GM21619 (cell line): ENCODE measurements around the gene SMIM44.
"Not testable (repeated sequence)": the region's sequence is repeated elsewhere in the genome, so short reads cannot be mapped to it uniquely, and the experiment has no call there.

Experiments
- ATAC-seq: cut with Tn5 transposase; IDR thresholded peaks from one replicate; pipeline ENCODE4 v1.9.1; 2021; ENCODE audit not compliant: unreplicated experiment

The SMIM44 gene

GRCh38 chr19:3518255-3518654, 35.0 kb upstream of the SMIM44 start:
- ATAC-seq, result no peak

GRCh38 chr19:3517638-3518037, 34.4 kb upstream of the SMIM44 start:
- no peak for ATAC-seq

DNA sequence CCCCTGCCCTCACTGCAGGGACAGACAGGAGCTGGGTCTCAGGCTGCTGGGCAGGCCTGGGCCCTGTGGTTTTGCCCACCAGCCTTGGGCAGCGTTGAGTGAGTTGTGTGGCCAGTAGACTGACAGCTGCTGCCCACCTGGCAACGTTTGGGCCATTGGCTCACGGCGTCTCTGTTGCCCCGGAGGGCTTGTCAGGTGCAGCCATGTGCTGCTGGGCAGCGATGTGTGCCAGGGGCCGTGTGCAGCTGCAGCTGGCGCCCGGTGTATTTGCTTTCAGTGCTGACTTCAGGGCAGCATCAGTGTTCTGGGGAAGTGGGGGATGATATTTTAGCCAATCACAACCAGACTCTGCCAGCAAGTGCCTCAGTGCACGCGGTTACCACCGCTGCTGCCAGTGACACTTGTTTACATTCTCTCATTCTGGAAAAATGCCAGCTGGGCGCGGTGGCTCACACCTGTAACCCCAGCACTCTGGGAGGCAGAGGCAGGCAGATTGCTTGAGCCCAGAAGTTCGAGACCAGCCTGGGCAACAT, 33.5 kb upstream of the SMIM44 start:
- no peak for ATAC-seq

DNA sequence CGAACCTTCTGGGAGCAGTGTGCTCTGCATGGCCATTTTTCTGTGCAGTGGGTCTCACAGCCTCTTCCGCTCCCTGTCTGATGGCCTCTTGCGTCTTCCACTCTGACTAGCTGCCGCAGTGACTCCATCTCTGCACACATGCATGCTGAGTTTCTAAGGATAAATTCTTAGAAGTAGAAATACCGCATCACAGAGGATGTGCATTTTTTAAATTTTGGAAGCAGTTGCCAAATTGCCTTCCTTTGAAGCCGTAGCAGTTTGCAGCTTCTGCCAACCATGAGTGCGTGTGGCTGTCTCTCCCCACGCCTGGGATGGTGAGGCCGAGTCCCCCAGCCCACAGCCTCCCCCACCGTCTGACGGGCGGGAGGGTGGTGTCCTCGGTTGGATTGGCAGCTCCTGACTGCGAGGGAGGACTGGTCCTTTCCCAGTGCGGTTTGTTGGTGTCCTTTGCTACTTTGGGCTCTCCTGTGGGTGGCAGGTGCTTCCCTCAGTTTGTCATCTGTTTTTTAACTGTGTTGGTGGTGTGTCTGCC, 32.7 kb upstream of the SMIM44 start:
- ATAC-seq, result no peak

DNA sequence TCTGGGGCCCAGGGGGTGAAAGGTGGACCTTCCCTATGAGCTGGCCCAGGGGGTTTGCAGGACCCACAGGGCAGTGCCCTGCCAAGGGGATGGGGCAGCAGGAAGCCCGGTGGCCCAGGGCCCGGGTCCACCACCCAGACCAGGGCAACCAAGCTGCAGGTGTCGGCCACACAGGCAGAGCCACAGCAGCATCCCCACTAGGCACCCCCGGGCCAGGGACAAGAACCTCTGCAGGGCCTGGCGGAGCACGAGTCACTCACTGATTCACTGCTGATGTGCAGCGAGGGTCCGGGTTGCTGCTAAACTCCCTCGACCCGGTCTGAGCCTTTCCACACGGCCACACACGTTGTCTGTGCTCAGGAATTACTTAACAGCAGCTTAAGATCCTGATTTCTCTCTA, 31.7 kb upstream of the SMIM44 start:
- no peak for ATAC-seq

DNA sequence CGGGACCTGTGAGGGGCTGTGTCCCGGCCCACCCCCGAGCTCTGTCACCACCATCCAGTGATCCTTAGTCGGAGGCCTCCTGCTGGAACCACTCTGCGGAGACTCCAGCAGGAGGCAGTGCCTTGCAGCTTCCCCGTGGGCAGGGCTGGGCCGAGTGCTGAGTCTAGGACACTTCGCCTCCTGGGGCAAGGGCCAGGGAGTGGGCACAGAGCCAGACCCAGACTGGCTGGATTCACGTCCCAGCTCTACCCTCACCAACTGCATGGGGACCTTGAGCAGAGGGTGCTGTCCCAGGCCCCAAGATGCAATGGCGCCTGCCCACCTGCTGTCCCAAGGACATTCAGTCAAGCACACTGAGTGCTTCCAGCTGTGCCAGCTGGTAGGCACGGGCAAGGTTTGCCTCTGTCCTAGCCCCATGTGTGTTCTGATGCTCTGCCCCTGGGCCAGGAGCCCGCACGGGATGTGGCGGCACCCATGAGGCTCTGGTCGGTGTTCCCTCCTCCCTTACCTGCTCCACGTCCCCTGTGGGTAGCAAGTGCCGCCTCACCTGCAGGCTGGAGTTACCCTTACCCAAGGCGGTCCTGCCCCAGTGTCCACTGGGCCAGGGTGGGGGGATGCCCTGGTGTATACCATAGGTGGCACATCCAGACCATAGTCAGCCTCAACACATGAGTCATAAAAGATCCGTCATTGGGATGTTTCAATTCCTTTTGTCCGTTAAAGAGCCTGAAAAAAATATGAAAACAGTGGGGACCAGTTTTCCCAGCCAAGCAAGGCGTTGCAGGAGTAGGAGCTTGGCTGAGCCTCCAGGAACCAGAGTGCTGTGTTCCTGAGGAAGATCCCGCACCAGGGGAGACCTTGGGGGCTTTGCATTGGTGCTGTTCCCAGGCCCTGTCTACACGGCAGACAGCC, 30.2 kb upstream of the SMIM44 start:
- no peak for ATAC-seq

- no peak for ATAC-seq
Observed at GRCh38 chr19:3512562-3513228, 29.5 kb upstream of the SMIM44 start.

- no peak for ATAC-seq
Observed at GRCh38 chr19:3511506-3512251, 28.4 kb upstream of the SMIM44 start.

DNA sequence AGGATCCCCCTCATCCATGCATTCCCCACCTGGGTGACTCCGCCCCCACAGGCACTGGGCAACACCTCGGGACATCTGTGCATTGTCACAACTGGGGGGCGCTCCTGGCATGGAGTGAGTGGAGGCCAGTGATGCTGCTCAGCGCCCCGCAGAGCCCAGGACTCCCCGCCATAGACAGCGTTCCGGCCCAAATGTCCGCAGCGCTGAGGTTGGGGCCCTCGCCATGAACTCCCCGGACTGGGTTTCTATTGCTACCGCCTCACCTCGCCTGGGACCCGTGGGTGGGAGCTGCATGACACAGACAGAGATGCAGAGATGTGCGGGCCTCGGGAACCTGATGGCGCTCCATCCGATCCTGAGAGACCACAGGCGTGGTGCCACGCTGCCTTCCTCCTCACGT, 27.5 kb upstream of the SMIM44 start:
- no peak for ATAC-seq

GRCh38 chr19:3509566-3509989, 26.3 kb upstream of the SMIM44 start:
- no peak for ATAC-seq

DNA sequence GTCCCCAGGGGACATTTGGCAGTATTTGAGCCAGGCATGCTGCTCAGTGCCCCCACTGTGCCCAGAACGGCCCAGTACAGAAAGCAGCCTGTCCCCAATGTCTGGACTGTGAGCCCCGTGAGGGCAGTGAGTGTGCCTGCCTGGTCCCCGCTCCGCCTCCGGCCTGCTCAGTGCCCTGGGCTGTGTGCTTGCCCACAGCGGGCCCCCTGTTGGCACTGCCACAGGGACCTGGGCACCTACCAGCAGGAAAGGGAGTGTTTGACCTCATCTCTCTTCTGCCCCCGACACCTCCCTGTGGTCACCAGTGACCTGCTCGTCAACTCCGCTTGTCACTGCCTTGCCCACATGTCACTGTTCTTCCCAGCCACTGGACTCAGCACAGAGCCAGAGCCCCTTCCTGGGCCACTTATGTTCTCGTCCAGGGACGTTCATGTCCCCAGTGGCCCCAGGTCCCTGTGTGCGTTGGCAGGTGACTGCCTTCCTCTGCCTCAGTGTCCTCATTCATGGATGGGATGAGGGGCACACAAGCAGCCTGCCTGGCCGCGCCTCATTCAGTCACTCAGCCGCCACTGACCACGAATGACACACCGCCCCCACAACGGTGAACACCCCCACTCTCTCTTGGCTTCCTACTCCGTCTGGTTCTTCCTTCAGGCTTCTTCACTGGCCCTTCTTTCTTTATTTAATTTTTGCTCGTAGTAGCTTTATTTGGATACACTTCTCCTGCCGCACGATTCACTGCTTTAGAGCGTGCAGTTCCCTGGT, 25.7 kb upstream of the SMIM44 start:
- ATAC-seq, result no peak

- not testable (repeated sequence) for ATAC-seq
Observed at GRCh38 chr19:3508121-3508661, 24.9 kb upstream of the SMIM44 start.

- no peak for ATAC-seq
Observed at GRCh38 chr19:3507371-3508120, 24.3 kb upstream of the SMIM44 start.

DNA sequence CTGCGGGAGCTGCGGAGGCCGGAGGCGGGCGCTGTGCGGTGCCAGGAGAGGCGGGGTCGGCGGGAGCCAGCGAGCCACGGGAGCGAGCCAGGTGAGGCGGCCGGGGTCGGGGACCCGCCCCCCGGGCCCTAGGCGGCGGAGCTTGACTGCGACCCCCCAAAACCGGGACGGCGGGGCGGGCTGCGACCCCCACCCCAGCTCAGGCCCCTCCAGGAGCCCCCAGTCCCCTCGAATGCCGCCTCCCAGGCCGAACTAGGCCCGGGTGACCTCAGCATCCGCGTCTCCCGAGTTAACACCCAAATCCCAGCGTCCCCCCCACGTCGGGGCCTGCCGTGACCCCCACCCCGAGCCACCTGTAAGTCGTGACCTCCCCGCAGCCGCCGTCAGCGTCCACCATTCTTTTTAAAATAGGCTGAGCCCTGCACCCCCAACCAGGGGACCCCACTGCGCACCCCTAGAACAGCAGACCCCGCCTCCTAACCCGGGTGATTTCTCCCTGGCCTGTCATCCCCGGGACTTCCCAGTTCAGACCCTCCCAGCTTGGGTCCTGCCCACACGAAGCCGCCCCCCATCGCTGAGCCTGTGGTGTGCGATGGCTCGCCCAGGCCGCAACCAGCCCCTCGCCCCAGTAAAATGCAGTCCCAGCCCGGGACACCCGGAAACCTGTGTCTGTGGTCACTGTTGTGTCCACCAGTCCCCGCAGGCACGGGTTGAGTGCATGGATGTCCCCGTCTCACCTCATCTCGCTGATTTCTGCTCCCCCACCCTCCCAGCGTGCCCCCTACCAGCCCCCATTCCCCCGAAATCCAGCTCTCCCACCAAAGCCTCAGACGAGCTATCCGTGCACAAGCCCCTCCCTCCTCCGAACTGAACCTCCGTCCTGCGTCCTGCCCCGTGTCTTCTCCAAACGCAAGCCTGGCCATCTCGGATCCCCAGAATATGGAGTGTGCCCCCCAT, 23.4 kb upstream of the SMIM44 start:
- ATAC-seq, result peak; percentile 5

DNA sequence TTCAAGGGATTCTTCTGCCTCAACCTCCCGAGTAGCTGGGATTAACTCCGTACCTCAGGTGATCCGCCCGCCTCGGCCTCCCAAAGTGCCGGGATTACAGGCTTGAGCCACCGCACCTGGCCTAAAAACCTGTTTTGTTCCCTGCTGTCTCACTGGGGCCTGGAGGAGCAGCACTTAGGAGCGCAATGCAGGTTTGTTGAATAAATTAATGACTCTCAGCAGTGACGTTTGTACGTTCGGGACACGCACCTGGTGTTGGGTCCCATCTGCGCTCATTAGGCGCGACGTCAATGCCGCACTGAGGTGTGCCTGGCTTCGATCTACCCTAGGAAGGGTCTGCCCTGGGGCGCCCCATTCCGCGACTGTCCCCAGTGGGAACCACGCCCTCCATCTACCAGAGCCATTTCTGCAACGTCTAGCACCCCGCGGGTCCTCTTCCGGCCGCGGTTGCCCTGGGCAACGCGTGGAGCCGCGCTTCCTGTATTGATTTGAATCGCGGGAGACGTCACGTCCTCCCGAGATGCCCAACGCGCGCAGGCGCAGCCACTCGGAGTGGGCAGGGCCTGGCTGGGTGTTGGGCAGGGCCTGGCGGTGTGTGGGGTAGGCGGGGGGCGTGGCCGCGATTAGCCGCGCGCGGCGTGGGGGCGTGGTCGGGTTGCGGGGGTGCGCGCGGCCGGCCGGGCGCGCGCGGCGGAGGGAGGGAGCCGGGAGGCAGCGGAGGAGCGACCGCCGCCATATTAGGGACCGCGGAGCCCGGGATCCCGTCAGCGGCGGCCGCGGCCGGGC, 22.6 kb upstream of the SMIM44 start, which contains the start of gene FZR1:
Gene FZR1, plus strand, starts transcription at position 714 of the 786 bp plus-strand sequence. CDS start 16,679 bp downstream, outside the sequence.
- peak; percentile 73 for ATAC-seq

DNA sequence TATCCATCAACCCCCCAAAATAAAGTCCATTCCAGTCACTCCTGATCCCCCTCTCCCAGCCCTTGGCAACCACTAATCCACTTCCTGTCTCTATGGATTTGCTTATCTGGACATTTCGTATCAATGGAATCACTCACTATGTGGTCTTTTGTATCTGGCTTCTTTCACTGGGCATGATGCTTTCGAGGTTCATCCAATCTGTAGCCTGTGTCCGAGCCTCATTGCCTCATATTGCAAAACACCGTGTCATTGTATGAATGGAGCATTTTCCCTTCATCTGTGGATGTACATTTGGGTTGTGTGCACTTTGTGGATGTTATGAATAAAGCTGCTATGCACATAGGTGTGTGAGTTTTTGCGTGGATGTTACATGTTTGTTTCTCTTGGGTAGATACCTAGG, 21.5 kb upstream of the SMIM44 start:
- ATAC-seq, result no peak

- ATAC-seq, result no peak
Observed at GRCh38 chr19:3503036-3503572, 19.9 kb upstream of the SMIM44 start.
